Right lobe of liver (tissue), 4 donors: Measurements from ENCODE around the gene TATDN2.

Experiments
- CTCF ChIP-seq, 4 donors: fragments of 200-600 bp in 3 of 4; fragments of 450-650 bp in 1 of 4; IDR thresholded peaks; one replicate each; pipeline versions ENCODE4 v1.5.1 to v1.8.0; 2016 to 2022; ENCODE audit warnings: antibody characterized with exemption in 4 of 4, mild to moderate bottlenecking in 2 of 4
- POLR2A ChIP-seq: fragments of 450-650 bp; IDR thresholded peaks from one replicate; pipeline ENCODE4 v1.6.1; 2017; ENCODE audit warnings: antibody characterized with exemption, mild to moderate bottlenecking
- donor health status: DM: no; HTN: no; CAD: no.
- donor health status: DM: no; HTN: no; CAD: no.
- donor health status: DM: no; HTN: yes; CAD: no.

DNA sequence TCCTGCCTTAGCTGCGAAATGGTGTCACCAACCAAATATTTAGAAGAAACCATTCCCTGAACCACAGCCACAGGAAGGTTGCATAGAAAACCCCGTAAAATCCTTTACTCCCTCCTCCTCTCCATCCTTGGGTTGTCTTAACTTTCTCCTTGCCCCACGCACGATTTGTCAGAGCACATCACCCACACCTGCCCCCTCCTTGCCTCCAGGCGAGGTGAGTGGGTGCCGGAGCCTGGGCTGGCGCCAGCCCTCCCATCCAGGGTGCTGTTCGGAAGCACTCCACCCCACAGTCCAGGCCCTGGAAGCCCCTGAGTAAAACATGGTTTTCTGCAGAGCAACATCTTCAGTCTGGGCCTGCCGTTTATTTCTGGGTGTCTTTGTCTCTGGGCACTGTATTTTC lies 40.8 kb downstream of the TATDN2 start:
- TF ChIP-seq CTCF (IDR thresholded peaks at IDR 0.05) (no peak), POLR2A (no peak)
